MCF 10A (cell line): ENCODE measurements around the gene ARMH4. TPM values are rescaled to one million over a fixed set of nuclear protein-coding genes. Genes with fewer than 3 reads are reported as not detected.

Experiments used
- BruUV-seq: library from RNA; stranded (reverse); fragments of 400-500 nt; replicated peaks from 2 replicates; lab custom pipeline; 2021; lab: Mats Ljungman, UMichigan
- CTCF ChIA-PET: fragments of 300-600 bp; sonication (Branson Sonifier 250); formaldehyde crosslinking; extraction: SDS; loops from one replicate; lab custom pipeline; 2021; ENCODE audit warnings: antibody characterized with exemption, inconsistent platforms; lab: Yijun Ruan, JAX
- POLR2A ChIA-PET: fragments of 300-600, 350-650 bp; sonication (Branson Sonifier 250); formaldehyde crosslinking; extraction: SDS; loops from one replicate; lab custom pipeline; 2020; ENCODE audit warnings: antibody characterized with exemption, inconsistent platforms; lab: Yijun Ruan, JAX
- DNase-seq: peaks from one replicate; pipeline ENCODE4 v3.0.0-alpha.2; 2018; ENCODE audit not compliant: unreplicated experiment
- H3K27ac Mint-ChIP-seq: one replicate; pipeline ENCODE4 v1.8.0; 2022; ENCODE audit warnings: mild to moderate bottlenecking, low read depth, mixed read lengths; ENCODE audit not compliant: unreplicated experiment
- H3K27me3 Mint-ChIP-seq: one replicate; pipeline ENCODE4 v1.8.0; 2022; ENCODE audit warnings: mixed read lengths; ENCODE audit not compliant: insufficient read depth, unreplicated experiment
- H3K36me3 Mint-ChIP-seq: one replicate; pipeline ENCODE4 v1.8.0; 2022; ENCODE audit warnings: mild to moderate bottlenecking, moderate library complexity, mixed read lengths; ENCODE audit not compliant: insufficient read depth, unreplicated experiment
- H3K4me1 Mint-ChIP-seq: one replicate; pipeline ENCODE4 v1.8.0; 2022; ENCODE audit warnings: mixed read lengths; ENCODE audit not compliant: insufficient read depth, unreplicated experiment
- H3K4me3 Mint-ChIP-seq: one replicate; pipeline ENCODE4 v1.8.0; 2022; ENCODE audit warnings: mild to moderate bottlenecking, moderate library complexity, mixed read lengths; ENCODE audit not compliant: unreplicated experiment
- H3K9me3 Mint-ChIP-seq: one replicate; pipeline ENCODE4 v1.8.0; 2022; ENCODE audit warnings: mixed read lengths; ENCODE audit not compliant: unreplicated experiment
- intact Hi-C: fragments of 100-400 bp; cut with micrococcal nuclease; formaldehyde crosslinking; loops from 2 replicates; pipeline ENCODE4 v1.14.1; 2022
- total RNA-seq: library from RNA; stranded (reverse); gene quantifications from 2 replicates; pipeline ENCODE4 v1.2.3, GENCODE V29; 2022
- TF ChIP-seq, protein P1 (sequence below): fragments of 200-600 bp; IDR thresholded peaks from one replicate; pipeline ENCODE4 v1.8.0; 2022; ENCODE audit warnings: antibody characterized with exemption, mild to moderate bottlenecking; ENCODE audit not compliant: unreplicated experiment

ARMH4 gene
- total RNA-seq, 1 experiment from 2014 or later: not detected

DNA sequence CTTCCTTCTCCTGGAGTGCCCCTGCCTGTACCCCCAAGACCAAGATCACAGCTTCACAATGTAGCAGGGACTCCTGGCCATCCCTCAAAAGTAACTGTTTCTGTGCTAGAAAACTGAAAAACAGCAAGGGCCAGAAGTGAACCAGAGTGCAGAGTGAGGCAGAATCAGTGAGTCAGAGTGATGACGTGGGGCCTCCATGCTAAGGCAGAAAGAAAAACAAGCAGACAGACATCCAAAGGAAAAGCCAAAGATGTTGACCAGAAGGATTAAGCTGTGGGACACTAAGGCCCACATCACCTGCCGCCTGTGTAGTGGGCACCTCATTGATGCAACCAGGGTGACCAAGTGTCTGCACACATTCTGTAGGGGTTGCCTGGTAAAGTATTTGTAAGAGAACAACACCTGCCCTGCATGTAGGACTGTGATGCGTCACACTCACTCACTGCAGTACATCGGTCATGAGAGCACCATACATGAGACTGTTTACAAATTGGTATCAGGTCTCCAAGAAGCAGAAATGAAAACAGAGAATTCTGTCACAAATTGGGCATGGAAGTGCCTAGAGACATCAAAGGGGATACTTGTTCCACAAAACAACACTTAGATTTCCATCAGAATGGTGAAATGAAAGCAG, 51.2 kb downstream of the ARMH4 start:
- H3K4me3 Mint-ChIP-seq: no peak overlapping the region
- CTCF ChIA-PET: interaction anchor here (0.6 kb wide), 1 partner anchor 82 kb away, joined by 3 read pairs; no protein-coding TSS in a partner anchor
- H3K4me1 Mint-ChIP-seq: peaks cover 7% of the 10 kb centered on the region

DNA sequence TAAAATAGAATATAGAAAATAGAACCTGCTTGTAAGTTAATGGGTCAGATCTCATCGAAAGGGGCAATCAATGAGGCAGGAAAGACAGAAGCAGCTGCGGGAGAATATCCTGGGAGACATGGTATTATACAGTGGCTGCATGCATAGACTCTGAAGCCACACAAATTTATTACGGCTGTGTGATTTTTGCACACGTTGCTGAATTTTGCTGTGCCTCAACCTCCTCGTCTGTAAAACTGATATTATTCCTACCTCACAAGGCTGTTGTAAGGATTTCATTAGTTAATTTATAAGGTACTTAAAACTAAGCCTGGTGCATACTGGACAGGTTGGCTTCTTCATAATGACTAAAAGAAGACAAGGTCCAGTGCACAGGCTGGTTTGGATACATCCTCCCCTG, 52.3 kb downstream of the ARMH4 start:
- intact Hi-C loops: no loop called here
- H3K4me1 Mint-ChIP-seq: peaks cover 2% of the 10 kb centered on the region
- H3K9me3 Mint-ChIP-seq: no peaks in the 10 kb centered on the region
- BruUV-seq: no TSS peak
- H3K27me3 Mint-ChIP-seq: peaks cover 23% of the 10 kb centered on the region
- no peak overlapping the region for H3K4me3 Mint-ChIP-seq
- TF ChIP-seq, protein P1, sequence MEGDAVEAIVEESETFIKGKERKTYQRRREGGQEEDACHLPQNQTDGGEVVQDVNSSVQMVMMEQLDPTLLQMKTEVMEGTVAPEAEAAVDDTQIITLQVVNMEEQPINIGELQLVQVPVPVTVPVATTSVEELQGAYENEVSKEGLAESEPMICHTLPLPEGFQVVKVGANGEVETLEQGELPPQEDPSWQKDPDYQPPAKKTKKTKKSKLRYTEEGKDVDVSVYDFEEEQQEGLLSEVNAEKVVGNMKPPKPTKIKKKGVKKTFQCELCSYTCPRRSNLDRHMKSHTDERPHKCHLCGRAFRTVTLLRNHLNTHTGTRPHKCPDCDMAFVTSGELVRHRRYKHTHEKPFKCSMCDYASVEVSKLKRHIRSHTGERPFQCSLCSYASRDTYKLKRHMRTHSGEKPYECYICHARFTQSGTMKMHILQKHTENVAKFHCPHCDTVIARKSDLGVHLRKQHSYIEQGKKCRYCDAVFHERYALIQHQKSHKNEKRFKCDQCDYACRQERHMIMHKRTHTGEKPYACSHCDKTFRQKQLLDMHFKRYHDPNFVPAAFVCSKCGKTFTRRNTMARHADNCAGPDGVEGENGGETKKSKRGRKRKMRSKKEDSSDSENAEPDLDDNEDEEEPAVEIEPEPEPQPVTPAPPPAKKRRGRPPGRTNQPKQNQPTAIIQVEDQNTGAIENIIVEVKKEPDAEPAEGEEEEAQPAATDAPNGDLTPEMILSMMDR: no peak
- CTCF ChIA-PET: no interaction called here
- POLR2A ChIA-PET: interaction anchor here (1.1 kb wide), 1 partner anchor 17 kb away, joined by 3 read pairs; no protein-coding TSS in a partner anchor
- no peak overlapping the region for H3K27ac Mint-ChIP-seq
- H3K36me3 Mint-ChIP-seq: no peaks in the 10 kb centered on the region
- no peak for DNase-seq

More for the DNA sequence above, 51.2 kb downstream of the ARMH4 start:
- no peak overlapping the region for H3K27ac Mint-ChIP-seq
- no peaks in the 10 kb centered on the region for H3K36me3 Mint-ChIP-seq
- peaks cover 34% of the 10 kb centered on the region for H3K27me3 Mint-ChIP-seq
- POLR2A ChIA-PET: no interaction called here
- no TSS peak for BruUV-seq
- TF ChIP-seq, protein P1: no peak
- no peaks in the 10 kb centered on the region for H3K9me3 Mint-ChIP-seq
- intact Hi-C loops: no loop called here
- DNase-seq: peak; percentile 30

DNA sequence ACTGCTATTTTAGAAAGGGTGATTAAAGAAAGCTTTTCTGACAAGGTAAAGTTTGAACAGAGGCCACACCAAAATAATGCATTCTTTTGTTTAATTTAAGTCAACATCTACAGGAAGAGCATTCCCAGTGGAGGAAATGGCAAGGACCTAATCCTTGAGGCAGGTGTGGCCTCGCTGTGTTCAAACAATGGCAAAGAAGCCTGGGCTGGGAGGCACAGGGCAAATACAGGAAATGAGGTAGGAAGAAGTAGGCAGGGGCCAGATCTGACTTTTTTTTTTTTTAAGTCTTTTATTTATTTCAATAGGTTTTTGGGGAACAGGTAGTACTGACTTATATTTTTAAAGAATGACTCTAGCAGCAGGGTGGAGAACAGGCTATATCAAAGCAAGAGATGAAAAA, 53.5 kb downstream of the ARMH4 start:
- Mint-ChIP-seq H3K4me3 (no peak overlapping the region), H3K27ac (no peak overlapping the region), H3K9me3 (no peaks in the 10 kb centered on the region), H3K4me1 (no peaks in the 10 kb centered on the region), H3K27me3 (peaks cover 11% of the 10 kb centered on the region), H3K36me3 (no peaks in the 10 kb centered on the region)
- TF ChIP-seq, protein P1: no peak
- ChIA-PET POLR2A (interaction anchor here (1.1 kb wide), 1 partner anchor 16 kb away, joined by 3 read pairs; no protein-coding TSS in a partner anchor), CTCF (no interaction called here)
- intact Hi-C loops: no loop called here
- no TSS peak for BruUV-seq
- DNase-seq: no peak

DNA sequence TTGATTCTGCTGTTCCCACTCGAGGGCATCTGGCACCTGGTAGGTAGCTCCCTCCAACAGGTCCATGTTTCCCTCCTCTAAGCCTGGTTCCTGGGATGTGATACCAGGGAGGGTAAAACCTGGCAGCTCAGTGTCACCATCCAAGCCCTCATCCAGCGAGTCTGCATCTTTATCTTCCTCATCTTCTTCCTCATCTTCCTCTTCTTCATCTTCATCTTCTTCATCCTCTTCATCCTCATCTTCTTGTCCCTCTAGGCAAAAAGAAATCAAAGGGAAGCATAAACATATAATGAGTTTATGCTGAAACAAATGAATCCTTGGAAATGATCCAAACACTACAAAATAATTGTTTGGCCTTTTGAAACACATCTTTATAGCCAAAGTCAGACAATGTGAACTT, 55.3 kb downstream of the ARMH4 start:
- Mint-ChIP-seq H3K27me3 (peaks cover 10% of the 10 kb centered on the region), H3K27ac (no peak overlapping the region), H3K36me3 (no peaks in the 10 kb centered on the region), H3K4me3 (no peak overlapping the region), H3K9me3 (no peaks in the 10 kb centered on the region), H3K4me1 (no peaks in the 10 kb centered on the region)
- no TSS peak for BruUV-seq
- intact Hi-C loops: no loop called here
- DNase-seq: no peak
- ChIA-PET POLR2A (no interaction called here), CTCF (no interaction called here)
- TF ChIP-seq, protein P1: no peak
